ENCODE measurements around the gene HLA-DMA. TPM values are rescaled to one million over a fixed set of nuclear protein-coding genes. Genes with fewer than 3 reads are reported as not detected.

The HLA-DMA gene
- total and polyA plus RNA-seq, 2 of the 13 experiments (the other 11 are each of a cell fraction or from before 2014, with no cell fraction given): 0.70 to 0.71 TPM

DNA sequence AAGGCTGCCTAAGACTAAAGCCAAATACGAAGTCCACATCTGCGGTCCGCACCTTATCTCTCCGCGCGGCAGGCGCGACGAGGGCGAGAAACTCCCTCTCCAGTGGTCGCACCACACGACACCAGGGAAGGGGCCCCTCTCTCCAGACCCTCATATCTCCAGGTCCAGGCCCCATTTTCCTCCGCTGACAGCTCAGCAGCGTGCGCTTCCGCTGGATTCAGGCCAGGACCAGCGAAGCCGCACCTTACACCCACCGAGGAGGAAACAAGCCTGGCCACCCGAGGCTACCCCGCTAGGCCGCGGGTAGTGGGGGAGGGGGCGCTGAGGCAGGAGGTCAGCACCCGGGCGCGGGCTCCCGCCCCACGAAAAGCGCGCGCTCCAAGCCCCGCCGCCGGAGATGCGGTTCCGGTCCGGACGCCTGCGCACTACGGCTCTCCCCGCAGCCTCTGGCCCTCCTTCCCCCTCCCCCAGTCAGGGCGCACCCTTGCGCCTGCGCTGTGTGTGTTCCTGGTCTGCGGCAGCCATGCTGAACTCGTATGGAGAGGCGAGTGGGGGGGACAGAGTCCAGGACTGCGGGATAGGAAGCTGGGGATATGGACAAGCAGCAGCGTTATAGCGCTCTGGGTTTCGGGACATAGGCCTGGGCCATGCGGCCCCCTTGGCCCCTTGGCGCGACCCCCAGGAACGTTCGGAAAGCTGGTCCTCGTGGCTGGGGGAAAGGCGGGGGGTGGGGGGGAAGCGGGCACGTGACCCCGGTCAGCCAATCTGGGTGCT, 15.4 kb upstream of the HLA-DMA start, which contains the start of gene BRD2 (continued):
- TF ChIP-seq, protein P1, sequence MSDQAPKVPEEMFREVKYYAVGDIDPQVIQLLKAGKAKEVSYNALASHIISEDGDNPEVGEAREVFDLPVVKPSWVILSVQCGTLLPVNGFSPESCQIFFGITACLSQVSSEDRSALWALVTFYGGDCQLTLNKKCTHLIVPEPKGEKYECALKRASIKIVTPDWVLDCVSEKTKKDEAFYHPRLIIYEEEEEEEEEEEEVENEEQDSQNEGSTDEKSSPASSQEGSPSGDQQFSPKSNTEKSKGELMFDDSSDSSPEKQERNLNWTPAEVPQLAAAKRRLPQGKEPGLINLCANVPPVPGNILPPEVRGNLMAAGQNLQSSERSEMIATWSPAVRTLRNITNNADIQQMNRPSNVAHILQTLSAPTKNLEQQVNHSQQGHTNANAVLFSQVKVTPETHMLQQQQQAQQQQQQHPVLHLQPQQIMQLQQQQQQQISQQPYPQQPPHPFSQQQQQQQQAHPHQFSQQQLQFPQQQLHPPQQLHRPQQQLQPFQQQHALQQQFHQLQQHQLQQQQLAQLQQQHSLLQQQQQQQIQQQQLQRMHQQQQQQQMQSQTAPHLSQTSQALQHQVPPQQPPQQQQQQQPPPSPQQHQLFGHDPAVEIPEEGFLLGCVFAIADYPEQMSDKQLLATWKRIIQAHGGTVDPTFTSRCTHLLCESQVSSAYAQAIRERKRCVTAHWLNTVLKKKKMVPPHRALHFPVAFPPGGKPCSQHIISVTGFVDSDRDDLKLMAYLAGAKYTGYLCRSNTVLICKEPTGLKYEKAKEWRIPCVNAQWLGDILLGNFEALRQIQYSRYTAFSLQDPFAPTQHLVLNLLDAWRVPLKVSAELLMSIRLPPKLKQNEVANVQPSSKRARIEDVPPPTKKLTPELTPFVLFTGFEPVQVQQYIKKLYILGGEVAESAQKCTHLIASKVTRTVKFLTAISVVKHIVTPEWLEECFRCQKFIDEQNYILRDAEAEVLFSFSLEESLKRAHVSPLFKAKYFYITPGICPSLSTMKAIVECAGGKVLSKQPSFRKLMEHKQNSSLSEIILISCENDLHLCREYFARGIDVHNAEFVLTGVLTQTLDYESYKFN (CRISPR knock-in tag; conservative IDR thresholded peaks at IDR 0.05): peak; percentile 79
- no peak for TF ChIP-seq EHMT2 (IDR thresholded peaks at IDR 0.05; ENCODE audit: borderline replicate concordance, low read depth, low read length)
- TF ChIP-seq SMAD1 (CRISPR knock-in tag; IDR thresholded peaks at IDR 0.05; ENCODE audit: borderline replicate concordance, low read depth): peak; percentile 73; the same call in 1 of the 2 replicates
- TF ChIP-seq, protein P2, sequence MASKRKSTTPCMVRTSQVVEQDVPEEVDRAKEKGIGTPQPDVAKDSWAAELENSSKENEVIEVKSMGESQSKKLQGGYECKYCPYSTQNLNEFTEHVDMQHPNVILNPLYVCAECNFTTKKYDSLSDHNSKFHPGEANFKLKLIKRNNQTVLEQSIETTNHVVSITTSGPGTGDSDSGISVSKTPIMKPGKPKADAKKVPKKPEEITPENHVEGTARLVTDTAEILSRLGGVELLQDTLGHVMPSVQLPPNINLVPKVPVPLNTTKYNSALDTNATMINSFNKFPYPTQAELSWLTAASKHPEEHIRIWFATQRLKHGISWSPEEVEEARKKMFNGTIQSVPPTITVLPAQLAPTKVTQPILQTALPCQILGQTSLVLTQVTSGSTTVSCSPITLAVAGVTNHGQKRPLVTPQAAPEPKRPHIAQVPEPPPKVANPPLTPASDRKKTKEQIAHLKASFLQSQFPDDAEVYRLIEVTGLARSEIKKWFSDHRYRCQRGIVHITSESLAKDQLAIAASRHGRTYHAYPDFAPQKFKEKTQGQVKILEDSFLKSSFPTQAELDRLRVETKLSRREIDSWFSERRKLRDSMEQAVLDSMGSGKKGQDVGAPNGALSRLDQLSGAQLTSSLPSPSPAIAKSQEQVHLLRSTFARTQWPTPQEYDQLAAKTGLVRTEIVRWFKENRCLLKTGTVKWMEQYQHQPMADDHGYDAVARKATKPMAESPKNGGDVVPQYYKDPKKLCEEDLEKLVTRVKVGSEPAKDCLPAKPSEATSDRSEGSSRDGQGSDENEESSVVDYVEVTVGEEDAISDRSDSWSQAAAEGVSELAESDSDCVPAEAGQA (IDR thresholded peaks at IDR 0.05; ENCODE audit: low read depth): peak; percentile 16; the same call in 1 of the 2 replicates
- TF ChIP-seq, protein P2 (CRISPR knock-in tag; IDR thresholded peaks at IDR 0.05; ENCODE audit: borderline replicate concordance): 0 out of 2 replicates have a peak, but pooled peaks have one; percentile 48
- TF ChIP-seq ZFP36L2 (CRISPR knock-in tag; IDR thresholded peaks at IDR 0.05): no peak
- no peak; the same call in 1 of the 2 replicates for TF ChIP-seq CREM (IDR thresholded peaks at IDR 0.05)
- TF ChIP-seq CREM (CRISPR knock-in tag; IDR thresholded peaks at IDR 0.05): no peak
- TF ChIP-seq PRMT3 (CRISPR knock-in tag; IDR thresholded peaks at IDR 0.05; ENCODE audit: borderline replicate concordance, low read depth): no peak
- peak; percentile 90 for TF ChIP-seq MXD4 (CRISPR knock-in tag; IDR thresholded peaks at IDR 0.05)
- no peak; the same call in 1 of the 2 replicates for TF ChIP-seq ZNF619 (CRISPR knock-in tag; IDR thresholded peaks at IDR 0.05)
- peak; percentile 85; the same call in 1 of the 2 replicates for TF ChIP-seq ZNF138 (CRISPR knock-in tag; IDR thresholded peaks at IDR 0.05; ENCODE audit: low read depth)
- no peak for TF ChIP-seq PHB2 (IDR thresholded peaks at IDR 0.05; ENCODE audit: partially characterized antibody)
- peak; percentile 79 for TF ChIP-seq ELF1 (CRISPR knock-in tag; IDR thresholded peaks at IDR 0.05)
- TF ChIP-seq, protein P3, sequence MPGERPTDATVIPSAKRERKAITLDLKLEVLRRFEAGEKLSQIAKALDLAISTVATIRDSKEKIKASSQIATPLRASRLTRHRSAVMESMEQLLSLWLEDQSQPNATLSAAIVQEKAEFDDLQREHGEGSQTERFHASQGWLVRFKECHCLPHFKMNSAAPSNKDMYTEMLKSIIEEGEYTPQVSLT (CRISPR knock-in tag; IDR thresholded peaks at IDR 0.05; ENCODE audit: borderline replicate concordance, low read depth): no peak
- peak; percentile 68 for TF ChIP-seq ASH2L (IDR thresholded peaks at IDR 0.05; ENCODE audit: insufficient read length, low read depth, low read length)
- TF ChIP-seq, protein P4, sequence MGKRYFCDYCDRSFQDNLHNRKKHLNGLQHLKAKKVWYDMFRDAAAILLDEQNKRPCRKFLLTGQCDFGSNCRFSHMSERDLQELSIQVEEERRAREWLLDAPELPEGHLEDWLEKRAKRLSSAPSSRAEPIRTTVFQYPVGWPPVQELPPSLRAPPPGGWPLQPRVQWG (CRISPR knock-in tag; IDR thresholded peaks at IDR 0.05; ENCODE audit: borderline replicate concordance, low read depth): no peak
- TF ChIP-seq ZNF891 (CRISPR knock-in tag; IDR thresholded peaks at IDR 0.05): peak; percentile 95
- TF ChIP-seq ZNF546 (CRISPR knock-in tag; conservative IDR thresholded peaks at IDR 0.05): peak; percentile 94
- no peak for TF ChIP-seq ATF1 (CRISPR knock-in tag; IDR thresholded peaks at IDR 0.05)
